ENCODE data around the gene UGT2B7. TPM values are rescaled to one million over a fixed set of nuclear protein-coding genes. Genes with fewer than 3 reads are reported as not detected.
"Not testable (repeated sequence)": the region's sequence is repeated elsewhere in the genome, so short reads cannot be mapped to it uniquely, and the experiment has no call there.

Gene UGT2B7
- polyA plus RNA-seq (2012; ENCODE audit: insufficient read depth, insufficient read length, low read depth), result not detected

- TF ChIP-seq CTCF (IDR thresholded peaks at IDR 0.05; ENCODE audit: low read depth, low read length), result no peak
- Histone ChIP-seq H3K9me3 (no peaks in the 10 kb centered on the region), H3K36me3 (no peaks in the 10 kb centered on the region), H3K4me1 (no peaks in the 10 kb centered on the region), H3K4me3 (ENCODE audit: low read depth, low read length) (no peak within 1 kb of the TSS), H3K27me3 (no peaks in the 10 kb centered on the region)
- no peak for DNase-seq
These were observed at the start of gene UGT2B7 for GRCh38 chr4:69096111-69096656. UGT2B7 (plus strand) TSS chr4:69096474; CDS start chr4:69096521, 47 bp downstream.

- Histone ChIP-seq H3K9me3 (no peaks in the 10 kb centered on the region), H3K27me3 (no peaks in the 10 kb centered on the region), H3K36me3 (no peaks in the 10 kb centered on the region), H3K4me1 (no peaks in the 10 kb centered on the region), H3K4me3 (ENCODE audit: low read depth, low read length) (no peak overlapping the region)
- DNase-seq, result no peak
- no peak for TF ChIP-seq CTCF (IDR thresholded peaks at IDR 0.05; ENCODE audit: low read depth, low read length)
These were observed 46.4 kb upstream of the UGT2B7 start for GRCh38 chr4:69049860-69050259.

- not testable (repeated sequence) for H3K4me3 ChIP-seq (ENCODE audit: low read depth, low read length); H3K27me3 ChIP-seq; H3K36me3 ChIP-seq; DNase-seq; H3K9me3 ChIP-seq; H3K4me1 ChIP-seq
These were observed 45.3 kb upstream of the UGT2B7 start for GRCh38 chr4:69050853-69051575.

- Histone ChIP-seq H3K4me3 (ENCODE audit: low read depth, low read length) (no peak overlapping the region), H3K9me3 (no peaks in the 10 kb centered on the region), H3K27me3 (no peaks in the 10 kb centered on the region), H3K36me3 (no peaks in the 10 kb centered on the region), H3K4me1 (no peaks in the 10 kb centered on the region)
- no peak for TF ChIP-seq CTCF (IDR thresholded peaks at IDR 0.05; ENCODE audit: low read depth, low read length)
- DNase-seq, result no peak
These were observed 44.7 kb upstream of the UGT2B7 start for GRCh38 chr4:69051576-69051943.

GRCh38 chr4:69053309-69053885 is 42.9 kb upstream of the UGT2B7 start:
- not testable (repeated sequence) for DNase-seq, H3K9me3 ChIP-seq

GRCh38 chr4:69054033-69054432 is 42.2 kb upstream of the UGT2B7 start:
- not testable (repeated sequence) for H3K36me3 ChIP-seq; H3K4me3 ChIP-seq (ENCODE audit: low read depth, low read length); H3K27me3 ChIP-seq; H3K9me3 ChIP-seq; H3K4me1 ChIP-seq; DNase-seq

More at GRCh38 chr4:69053309-69053885, 42.9 kb upstream of the UGT2B7 start:
- H3K36me3 ChIP-seq; H3K4me3 ChIP-seq (ENCODE audit: low read depth, low read length); H3K4me1 ChIP-seq; H3K27me3 ChIP-seq: not testable (repeated sequence)

GRCh38 chr4:69054578-69055200 is 41.6 kb upstream of the UGT2B7 start:
- Histone ChIP-seq H3K27me3 (no peaks in the 10 kb centered on the region), H3K4me3 (ENCODE audit: low read depth, low read length) (no peak overlapping the region), H3K36me3 (no peaks in the 10 kb centered on the region), H3K9me3 (no peaks in the 10 kb centered on the region), H3K4me1 (no peaks in the 10 kb centered on the region)
- no peak for TF ChIP-seq CTCF (IDR thresholded peaks at IDR 0.05; ENCODE audit: low read depth, low read length)
- no peak for DNase-seq
